ENCODE results near the gene MSI2.

MSI2 gene

GRCh38 chr17:57570724-57571344 lies 314.5 kb downstream of the MSI2 start:
- Histone ChIP-seq H3K4me3 (ENCODE audit: low read length, poor library complexity, severe bottlenecking) (no peak overlapping the region), H3K36me3 (ENCODE audit: insufficient read depth, low read length) (peaks cover 75% of the 10 kb centered on the region; the same call in 1 of the 2 replicates), H3K79me2 (ENCODE audit: insufficient read depth, low read length) (peaks cover 85% of the 10 kb centered on the region; the same call in 1 of the 2 replicates), H2AFZ (ENCODE audit: low read length) (no peak overlapping the region), H3K9ac (ENCODE audit: low read depth, low read length, poor library complexity, severe bottlenecking) (no peak overlapping the region), H3K4me1 (ENCODE audit: insufficient read depth, low read length, poor library complexity, severe bottlenecking) (no peaks in the 10 kb centered on the region), H3K4me2 (ENCODE audit: low read depth, low read length, poor library complexity, severe bottlenecking) (no peak overlapping the region), H3F3A (ENCODE audit: low read depth) (no peaks in the 10 kb centered on the region), H4K20me1 (ENCODE audit: insufficient read depth, low read length, poor library complexity, severe bottlenecking) (peaks cover 14% of the 10 kb centered on the region), H3K27me3 (ENCODE audit: insufficient read depth, low read length, poor library complexity, severe bottlenecking) (no peaks in the 10 kb centered on the region), H3K9me3 (ENCODE audit: insufficient read depth, low read depth, low read length) (no peaks in the 10 kb centered on the region), H3K9me2 (replicated peaks; ENCODE audit: low read depth, low read length) (no peaks in the 10 kb centered on the region)
- TF ChIP-seq, protein P1, sequence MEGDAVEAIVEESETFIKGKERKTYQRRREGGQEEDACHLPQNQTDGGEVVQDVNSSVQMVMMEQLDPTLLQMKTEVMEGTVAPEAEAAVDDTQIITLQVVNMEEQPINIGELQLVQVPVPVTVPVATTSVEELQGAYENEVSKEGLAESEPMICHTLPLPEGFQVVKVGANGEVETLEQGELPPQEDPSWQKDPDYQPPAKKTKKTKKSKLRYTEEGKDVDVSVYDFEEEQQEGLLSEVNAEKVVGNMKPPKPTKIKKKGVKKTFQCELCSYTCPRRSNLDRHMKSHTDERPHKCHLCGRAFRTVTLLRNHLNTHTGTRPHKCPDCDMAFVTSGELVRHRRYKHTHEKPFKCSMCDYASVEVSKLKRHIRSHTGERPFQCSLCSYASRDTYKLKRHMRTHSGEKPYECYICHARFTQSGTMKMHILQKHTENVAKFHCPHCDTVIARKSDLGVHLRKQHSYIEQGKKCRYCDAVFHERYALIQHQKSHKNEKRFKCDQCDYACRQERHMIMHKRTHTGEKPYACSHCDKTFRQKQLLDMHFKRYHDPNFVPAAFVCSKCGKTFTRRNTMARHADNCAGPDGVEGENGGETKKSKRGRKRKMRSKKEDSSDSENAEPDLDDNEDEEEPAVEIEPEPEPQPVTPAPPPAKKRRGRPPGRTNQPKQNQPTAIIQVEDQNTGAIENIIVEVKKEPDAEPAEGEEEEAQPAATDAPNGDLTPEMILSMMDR (conservative IDR thresholded peaks at IDR 0.05; ENCODE audit: low read length), result no peak
- no peak for TF ChIP-seq EZH2phosphoT487 (IDR thresholded peaks at IDR 0.05; ENCODE audit: borderline replicate concordance)

DNA sequence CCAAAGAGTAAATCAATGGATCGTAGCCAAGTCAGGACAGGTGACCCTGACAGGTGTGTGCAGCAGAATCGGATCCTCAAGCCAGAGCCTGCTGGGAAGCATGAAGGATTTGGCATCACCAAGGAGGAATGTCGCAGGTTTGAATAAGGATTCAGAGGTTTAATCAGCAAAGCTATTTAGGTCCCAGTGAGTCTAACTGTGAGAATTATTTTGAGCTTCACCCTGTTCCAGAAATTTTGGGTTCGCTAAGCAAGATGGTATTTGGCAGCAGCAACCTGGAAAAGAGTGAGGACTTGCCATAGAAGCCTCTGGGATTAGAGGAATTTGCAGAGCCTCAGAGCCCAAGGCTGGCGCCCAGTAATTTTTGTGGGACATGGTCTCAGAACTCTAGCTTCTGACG lies 315.7 kb downstream of the MSI2 start:
- TF ChIP-seq, protein P1 (conservative IDR thresholded peaks at IDR 0.05; ENCODE audit: low read length), result no peak
- TF ChIP-seq EZH2phosphoT487 (IDR thresholded peaks at IDR 0.05; ENCODE audit: borderline replicate concordance), result no peak
- Histone ChIP-seq H3K27me3 (ENCODE audit: insufficient read depth, low read length, poor library complexity, severe bottlenecking) (no peaks in the 10 kb centered on the region), H3K9ac (ENCODE audit: low read depth, low read length, poor library complexity, severe bottlenecking) (no peak overlapping the region), H3F3A (ENCODE audit: low read depth) (no peaks in the 10 kb centered on the region), H3K9me3 (ENCODE audit: insufficient read depth, low read depth, low read length) (no peaks in the 10 kb centered on the region), H4K20me1 (ENCODE audit: insufficient read depth, low read length, poor library complexity, severe bottlenecking) (peaks cover 15% of the 10 kb centered on the region), H3K4me2 (ENCODE audit: low read depth, low read length, poor library complexity, severe bottlenecking) (no peak overlapping the region), H3K4me1 (ENCODE audit: insufficient read depth, low read length, poor library complexity, severe bottlenecking) (no peaks in the 10 kb centered on the region), H3K4me3 (ENCODE audit: low read length, poor library complexity, severe bottlenecking) (no peak overlapping the region), H3K36me3 (ENCODE audit: insufficient read depth, low read length) (peaks cover 71% of the 10 kb centered on the region; the same call in 1 of the 2 replicates), H2AFZ (ENCODE audit: low read length) (no peak overlapping the region), H3K9me2 (replicated peaks; ENCODE audit: low read depth, low read length) (no peaks in the 10 kb centered on the region), H3K79me2 (ENCODE audit: insufficient read depth, low read length) (peaks cover 75% of the 10 kb centered on the region; the same call in 1 of the 2 replicates)

GRCh38 chr17:57572600-57572999 lies 316.3 kb downstream of the MSI2 start:
- Histone ChIP-seq H3K36me3 (ENCODE audit: insufficient read depth, low read length) (peaks cover 68% of the 10 kb centered on the region; the same call in 1 of the 2 replicates), H3K79me2 (ENCODE audit: insufficient read depth, low read length) (peaks cover 74% of the 10 kb centered on the region; the same call in 1 of the 2 replicates), H2AFZ (ENCODE audit: low read length) (no peak overlapping the region), H3K4me3 (ENCODE audit: low read length, poor library complexity, severe bottlenecking) (no peak overlapping the region), H3F3A (ENCODE audit: low read depth) (no peaks in the 10 kb centered on the region), H4K20me1 (ENCODE audit: insufficient read depth, low read length, poor library complexity, severe bottlenecking) (peaks cover 15% of the 10 kb centered on the region), H3K9ac (ENCODE audit: low read depth, low read length, poor library complexity, severe bottlenecking) (no peak overlapping the region), H3K27me3 (ENCODE audit: insufficient read depth, low read length, poor library complexity, severe bottlenecking) (no peaks in the 10 kb centered on the region), H3K9me2 (replicated peaks; ENCODE audit: low read depth, low read length) (no peaks in the 10 kb centered on the region), H3K9me3 (ENCODE audit: insufficient read depth, low read depth, low read length) (no peaks in the 10 kb centered on the region), H3K4me1 (ENCODE audit: insufficient read depth, low read length, poor library complexity, severe bottlenecking) (no peaks in the 10 kb centered on the region), H3K4me2 (ENCODE audit: low read depth, low read length, poor library complexity, severe bottlenecking) (no peak overlapping the region)
- no peak for TF ChIP-seq EZH2phosphoT487 (IDR thresholded peaks at IDR 0.05; ENCODE audit: borderline replicate concordance)
- TF ChIP-seq, protein P1 (conservative IDR thresholded peaks at IDR 0.05; ENCODE audit: low read length), result no peak
